H1 (cell line): Measurements from ENCODE around the gene TSPAN9. TPM values are rescaled to one million over a fixed set of nuclear protein-coding genes. Genes with fewer than 3 reads are reported as not detected.

Source experiments
- CREB1 ChIP-seq: IDR thresholded peaks from 2 replicates; pipeline ENCODE4 v1.6.1; 2012; ENCODE audit warnings: inconsistent platforms
- JUND ChIP-seq: IDR thresholded peaks from 2 replicates; pipeline ENCODE4 v1.6.1; 2011; ENCODE audit warnings: mild to moderate bottlenecking, improper control_type of control experiment, low read length
- RFX5 ChIP-seq: IDR thresholded peaks from 2 replicates; pipeline ENCODE4 v1.6.1; 2011; ENCODE audit warnings: low read depth, low read length, improper control_type of control experiment, borderline replicate concordance
- SAP30 ChIP-seq: fragments of 300-600 bp; sonication (generic); IDR thresholded peaks from 2 replicates; pipeline ENCODE4 v1.7.1; 2012; ENCODE audit warnings: low read length, moderate library complexity, mild to moderate bottlenecking, inconsistent platforms; ENCODE audit not compliant: insufficient read depth, insufficient replicate concordance
- polyA plus RNA-seq, 7 experiments: library from polyadenylated mRNA; depleted of rRNA in 3 of 7; stranded (reverse) in 5 of 7; unstranded in 2 of 7; fragments of >200 nt in 5 of 7; fragments of 200-250 nt in 2 of 7; gene quantifications; 1 replicate in 5 of 7; 2 replicates in 1 of 7; 4 replicates in 1 of 7; pipeline versions ENCODE4 v1.2.1 to v1.2.3, GENCODE V29; 2011 to 2013; ENCODE audit warnings: missing spikeins in 2 of 7, mixed read lengths in 2 of 7
- total RNA-seq: library from RNA; stranded (reverse); fragmentation: NEBNext Ultra II Directional; extraction: Animal tissue kit (Norgen Biotek cat#: 25700); gene quantifications from 2 replicates; pipeline ENCODE4 v1.2.1, GENCODE V29; 2021

The TSPAN9 gene
- total and polyA plus RNA-seq, 2 of the 8 experiments (the other 6 are each of a cell fraction or from before 2014, with no cell fraction given), result 11.5 to 29.1 TPM

GRCh38 chr12:3038926-3039510 is 38.2 kb upstream of the TSPAN9 start (continued):
- TF ChIP-seq SAP30 (no peak), JUND (no peak), RFX5 (no peak), CREB1 (no peak)
